Measurements from ENCODE around the gene ASPM.
"Not testable (repeated sequence)": the region's sequence is repeated elsewhere in the genome, so short reads cannot be mapped to it uniquely, and the experiment has no call there.

The ASPM gene

DNA sequence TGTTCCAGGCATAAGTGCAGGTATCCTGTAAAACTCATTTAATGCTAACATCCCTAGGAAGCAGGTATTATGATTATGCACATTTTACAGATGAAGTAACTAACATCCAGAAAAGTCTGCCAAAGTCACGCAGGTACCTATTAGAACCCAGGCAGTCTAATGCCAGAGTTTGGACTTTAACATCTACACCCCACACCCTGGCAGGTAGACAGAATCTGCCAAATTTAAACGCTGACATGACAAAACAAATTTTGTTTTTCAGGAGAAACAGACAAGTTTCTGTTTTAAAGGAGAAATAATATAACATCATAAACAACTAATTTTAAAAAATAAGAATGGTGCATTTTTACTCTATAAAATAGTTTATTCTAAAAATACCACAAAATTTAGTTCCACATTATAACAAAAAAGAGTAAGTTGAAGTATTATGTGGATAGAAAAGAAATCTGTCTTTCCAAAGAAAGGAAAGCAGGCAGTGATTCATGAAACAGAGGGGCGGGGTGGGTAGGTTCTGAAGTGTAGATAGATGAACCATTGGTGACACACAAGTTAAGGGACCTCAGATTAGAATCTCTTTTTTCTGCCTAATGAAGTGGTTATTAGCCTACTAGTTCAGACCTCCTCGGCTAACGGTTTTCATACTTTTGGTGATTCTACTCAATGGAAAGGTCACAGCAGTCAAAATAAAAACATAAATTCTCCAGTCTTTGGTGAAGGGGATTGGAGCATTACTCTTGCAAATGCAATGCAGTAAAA is 1.7 kb downstream of the ASPM start:
- no peak for DNase-seq

DNA sequence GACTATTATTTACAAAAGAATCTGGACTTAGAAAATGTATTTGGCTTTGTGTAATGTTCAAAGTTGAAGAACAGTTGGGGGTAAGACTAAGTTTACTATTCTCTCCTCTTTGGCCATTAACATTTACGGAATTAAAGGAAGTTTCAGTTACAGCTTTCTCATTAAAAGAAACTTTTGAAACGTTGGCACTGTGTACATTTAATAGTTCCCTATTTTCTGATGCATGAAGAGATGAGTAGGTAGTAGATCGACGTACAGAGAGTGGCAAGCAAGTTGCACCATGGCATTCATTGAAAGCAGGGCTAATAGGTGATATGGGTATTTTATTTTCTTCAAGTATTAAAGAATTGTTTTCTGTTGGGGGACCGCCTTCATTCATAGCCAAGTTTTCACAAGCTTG is 3.2 kb downstream of the ASPM start:
- DNase-seq = no peak

DNA sequence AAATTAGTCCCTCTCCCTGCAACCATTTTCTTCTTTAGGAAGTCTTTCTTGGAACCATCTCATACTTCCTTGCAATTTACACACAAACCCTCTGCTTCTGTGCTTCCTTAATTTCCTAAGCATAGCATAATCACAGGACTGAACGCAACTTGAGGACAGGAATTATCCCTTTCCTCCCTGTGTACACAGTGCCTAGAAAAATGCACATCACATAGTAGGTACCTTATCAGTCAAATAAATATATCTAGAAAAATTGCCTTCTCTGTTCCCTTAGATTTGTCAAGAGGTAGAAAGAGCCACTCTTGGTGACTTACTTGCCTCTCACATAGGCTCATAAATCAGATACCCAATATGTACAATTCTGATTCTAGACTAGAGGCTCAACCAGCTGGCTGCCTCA is 4.9 kb downstream of the ASPM start:
- no peak for DNase-seq

DNA sequence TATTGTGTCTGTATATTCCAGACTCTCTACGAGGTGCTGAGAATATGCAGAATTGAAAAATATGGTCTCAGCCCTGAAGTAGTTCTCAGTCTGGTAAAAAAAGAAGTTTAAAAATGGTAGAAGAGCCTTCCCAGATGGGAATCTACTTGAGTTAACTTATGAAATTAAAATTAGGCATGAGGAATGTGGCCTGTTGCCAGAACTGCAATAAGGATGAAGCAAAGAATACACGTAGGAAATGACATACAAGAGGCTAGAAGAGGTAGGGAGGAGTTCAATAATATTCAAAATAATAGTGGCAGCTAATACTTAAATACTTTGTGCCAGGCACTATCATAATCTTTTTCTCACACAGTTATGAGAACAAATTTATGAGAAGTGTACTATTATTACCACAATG is 6.3 kb downstream of the ASPM start:
- DNase-seq = no peak

DNA sequence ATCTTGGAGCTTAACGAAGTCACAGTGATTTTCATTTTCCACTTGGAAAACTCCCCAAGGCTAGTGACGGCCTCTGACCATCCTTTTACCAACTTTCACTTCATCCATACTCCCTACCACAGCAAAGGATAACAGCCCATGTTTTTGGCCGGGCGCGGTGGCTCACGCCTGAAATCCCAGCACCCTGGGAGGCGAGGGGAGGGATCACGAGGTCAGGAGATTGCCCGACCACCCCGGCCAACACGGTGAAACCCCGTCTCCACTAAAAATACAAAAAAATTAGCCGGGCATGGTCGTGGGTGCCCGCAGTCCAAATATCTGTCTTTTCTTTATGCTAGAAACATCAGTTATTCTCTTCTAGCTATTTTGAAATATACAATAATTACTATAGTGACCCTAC is 7.3 kb downstream of the ASPM start:
- no peak for DNase-seq

DNA sequence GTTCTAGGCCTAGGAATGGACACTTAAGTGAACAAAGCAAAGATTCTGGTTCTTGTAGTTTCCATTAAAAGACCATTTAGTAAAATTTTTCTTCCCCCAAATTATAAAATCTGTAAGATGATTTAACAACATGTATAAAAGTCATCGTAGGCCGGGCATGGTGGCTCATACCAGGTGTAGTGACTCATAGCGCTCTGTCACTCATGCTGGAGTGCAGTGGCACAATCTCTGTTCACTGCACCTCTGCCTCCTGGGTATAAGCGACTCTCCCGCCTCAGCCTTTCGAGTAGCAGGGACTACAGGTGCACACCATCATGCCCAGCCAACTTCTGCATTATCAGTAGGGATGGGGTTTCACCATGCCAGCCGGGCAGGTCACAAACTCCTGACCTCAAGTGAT is 9.1 kb downstream of the ASPM start:
- no peak for DNase-seq

DNA sequence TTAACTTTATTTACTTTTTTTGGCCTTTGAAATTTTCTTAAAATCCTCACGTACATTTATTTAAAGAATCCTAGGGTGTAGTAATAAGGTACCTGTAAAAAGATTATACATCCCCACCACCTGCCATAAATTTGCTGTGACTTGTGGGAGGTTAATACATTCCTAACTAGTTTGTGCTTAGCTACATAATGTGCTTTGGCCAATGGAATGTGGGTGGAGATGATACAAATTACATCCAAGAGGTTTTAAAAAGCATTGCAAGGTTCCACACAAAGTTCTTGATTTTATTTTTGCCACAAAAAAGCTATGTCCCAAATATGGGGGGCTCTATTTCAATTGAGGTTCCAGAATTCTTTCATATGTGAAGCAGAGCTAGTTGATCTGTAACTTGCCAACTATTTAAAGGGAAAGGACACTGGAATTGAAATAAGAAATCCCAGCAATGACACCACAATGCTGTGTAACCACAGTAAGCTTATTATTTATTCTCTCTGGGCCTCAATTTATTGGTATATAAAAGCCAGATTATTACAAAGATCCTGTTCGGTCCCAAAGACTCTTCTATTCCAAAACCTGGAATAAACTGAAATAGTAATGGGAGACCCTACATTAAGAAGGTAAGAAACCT is 15.7 kb downstream of the ASPM start:
- DNase-seq = no peak

DNA sequence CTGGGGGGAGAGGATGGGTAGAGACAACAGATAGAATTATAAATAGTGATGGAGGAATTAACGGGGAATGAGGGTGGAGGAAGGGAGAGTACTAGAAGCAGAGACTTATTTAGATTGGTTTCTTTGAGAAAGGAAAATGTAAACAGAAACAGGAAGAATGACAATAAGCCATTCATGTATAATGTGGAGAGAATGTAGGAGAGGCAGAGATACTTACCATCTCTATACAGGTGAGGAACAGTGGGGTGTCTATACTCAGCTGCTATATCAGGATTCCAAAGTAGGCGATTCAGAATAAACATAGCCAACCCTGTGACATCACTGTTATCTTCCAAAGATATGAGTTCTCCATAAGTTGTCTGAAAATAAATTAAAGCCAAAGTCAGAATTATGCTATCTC is 16.8 kb downstream of the ASPM start:
- no peak for DNase-seq

DNA sequence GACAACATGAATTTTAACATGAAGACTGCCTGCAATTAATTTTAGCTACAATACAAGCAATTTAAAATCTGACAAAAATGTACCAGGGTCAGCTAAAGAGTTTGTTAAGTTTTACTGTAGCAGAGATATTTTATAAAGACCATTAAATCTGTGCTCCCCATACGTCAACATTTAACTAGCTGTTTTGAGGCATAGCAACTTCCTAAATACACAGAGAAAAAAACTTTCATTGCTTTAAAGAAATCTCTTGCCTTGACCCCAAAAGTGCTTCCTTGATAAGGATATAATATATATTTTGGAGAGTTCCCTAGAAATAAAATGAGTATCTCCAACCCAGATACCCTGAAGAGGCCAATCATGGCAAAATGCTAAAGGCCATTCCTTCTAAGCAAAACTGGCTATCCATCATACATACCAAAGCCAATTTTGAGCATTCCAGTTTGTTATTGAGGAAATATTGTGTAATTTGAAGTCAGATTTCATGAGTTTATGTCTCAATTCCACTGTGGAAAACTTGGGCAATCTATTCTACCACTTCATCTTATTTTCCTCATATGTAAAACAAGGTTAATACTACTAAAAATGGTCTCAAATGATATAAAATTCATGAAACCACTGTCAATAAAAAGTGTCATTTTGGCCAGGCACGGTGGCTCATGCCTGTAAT is 19.1 kb downstream of the ASPM start:
- DNase-seq = no peak

DNA sequence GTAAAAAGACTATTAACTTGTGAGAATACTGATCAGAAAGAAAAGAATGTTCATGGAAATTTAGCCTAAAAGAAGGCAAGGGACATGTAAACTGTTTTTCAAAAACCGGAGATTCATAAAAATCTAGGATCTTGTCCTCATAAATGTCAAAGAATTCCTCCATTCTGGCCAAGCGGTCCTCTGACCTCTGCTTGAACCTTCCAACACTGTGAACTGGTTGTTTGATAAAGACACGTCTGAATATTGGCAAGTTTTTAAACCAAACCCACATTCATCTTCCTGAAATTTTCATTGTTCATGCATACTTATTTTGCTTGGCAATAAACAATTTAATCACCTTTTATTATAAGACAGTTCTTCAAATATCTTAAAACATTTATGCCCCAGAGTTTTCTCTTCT is 19.8 kb downstream of the ASPM start:
- no peak for DNase-seq

DNA sequence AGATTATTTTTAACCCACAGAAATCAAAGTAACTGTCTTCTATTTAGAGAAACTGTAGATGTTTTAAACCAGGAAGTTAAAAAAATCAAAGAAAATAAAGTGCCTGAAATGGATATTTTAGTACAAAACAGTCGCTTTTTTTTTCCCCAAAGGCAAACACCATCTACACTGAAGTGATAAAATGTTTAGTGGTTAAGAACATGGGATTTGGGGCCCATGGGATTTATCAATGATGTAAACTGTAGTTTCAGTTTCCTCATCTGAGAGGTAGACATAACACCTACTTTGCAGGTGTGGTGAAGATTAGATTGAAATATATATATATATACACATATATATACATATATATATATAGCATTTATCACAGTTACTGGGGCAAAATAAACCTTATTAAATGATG is 22.1 kb downstream of the ASPM start:
- no peak for DNase-seq

DNA sequence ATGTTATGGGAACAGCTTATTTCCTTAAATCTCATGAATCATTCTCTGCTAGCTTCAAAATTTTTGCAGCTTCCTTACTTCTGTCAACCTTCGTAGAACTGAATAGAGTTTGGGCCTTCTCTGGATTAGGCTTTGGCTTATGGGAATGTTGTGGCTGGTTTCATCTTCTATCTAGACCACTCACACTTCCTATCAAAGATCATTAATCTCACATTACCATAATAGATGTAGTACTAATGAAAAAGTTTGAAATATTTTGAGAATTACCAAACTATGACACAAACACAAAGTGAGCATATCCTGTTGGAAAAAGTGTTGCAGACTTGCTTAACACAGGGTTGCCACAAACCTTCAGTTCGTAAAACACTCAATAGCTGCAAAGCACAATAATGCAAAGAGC is 30.3 kb downstream of the ASPM start:
- no peak for DNase-seq

DNA sequence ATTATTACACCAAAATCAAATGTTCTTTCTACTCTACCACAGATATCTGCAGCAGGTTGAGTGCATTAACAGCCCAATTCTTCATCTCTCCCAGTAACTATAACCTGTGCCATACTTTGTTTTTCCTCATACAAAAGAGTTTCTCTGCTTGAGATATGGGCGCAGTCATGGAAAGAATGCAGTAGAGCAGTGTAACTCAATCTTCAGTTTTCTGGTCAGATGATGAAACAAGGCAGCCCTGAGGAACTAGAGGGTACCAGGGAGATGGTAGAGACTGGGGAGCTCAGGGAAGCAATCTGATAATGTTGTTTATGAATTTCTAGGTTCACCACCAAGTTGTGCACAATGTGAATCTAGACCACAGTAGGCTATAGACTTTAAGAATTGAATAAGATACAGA is 39.6 kb downstream of the ASPM start:
- no peak for DNase-seq

DNA sequence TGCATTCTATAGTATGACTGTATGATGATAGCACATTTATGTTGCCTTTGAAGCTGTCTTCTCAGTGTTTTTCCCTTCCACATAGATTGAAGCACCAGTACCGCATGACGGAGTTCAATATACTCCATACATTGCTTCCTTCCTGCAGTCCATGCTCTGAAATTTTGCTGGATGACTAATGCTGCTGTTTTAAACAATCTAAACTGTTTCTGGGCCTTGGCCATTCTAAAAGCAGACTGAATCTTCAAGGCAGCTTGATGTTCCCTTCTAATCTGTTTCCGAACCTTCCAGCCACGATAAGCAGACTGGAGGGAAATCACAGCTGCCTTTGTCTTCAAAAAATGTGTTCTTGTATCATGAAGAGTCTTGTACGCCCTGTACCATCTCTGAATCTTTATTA is 43.2 kb downstream of the ASPM start:
- no peak for DNase-seq

DNA sequence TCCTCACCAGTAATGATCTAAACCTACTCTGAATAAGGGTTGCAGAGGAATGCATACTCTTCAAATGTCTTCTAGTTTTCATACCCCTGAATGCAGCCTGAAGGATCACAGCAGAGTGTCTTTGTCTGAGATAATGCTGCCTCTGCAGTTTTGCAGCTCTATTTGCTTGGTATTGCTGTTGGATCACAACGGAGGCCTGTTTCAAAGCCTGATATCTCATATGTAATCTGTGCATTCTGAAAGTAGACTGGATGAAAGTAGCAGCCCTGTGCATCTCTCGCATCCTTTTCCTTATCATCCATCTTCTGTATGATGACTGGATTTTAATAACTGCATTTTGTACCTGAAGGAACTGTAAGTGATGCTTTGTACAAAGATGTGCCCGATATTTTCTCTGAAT is 44.5 kb downstream of the ASPM start:
- DNase-seq = no peak

DNA sequence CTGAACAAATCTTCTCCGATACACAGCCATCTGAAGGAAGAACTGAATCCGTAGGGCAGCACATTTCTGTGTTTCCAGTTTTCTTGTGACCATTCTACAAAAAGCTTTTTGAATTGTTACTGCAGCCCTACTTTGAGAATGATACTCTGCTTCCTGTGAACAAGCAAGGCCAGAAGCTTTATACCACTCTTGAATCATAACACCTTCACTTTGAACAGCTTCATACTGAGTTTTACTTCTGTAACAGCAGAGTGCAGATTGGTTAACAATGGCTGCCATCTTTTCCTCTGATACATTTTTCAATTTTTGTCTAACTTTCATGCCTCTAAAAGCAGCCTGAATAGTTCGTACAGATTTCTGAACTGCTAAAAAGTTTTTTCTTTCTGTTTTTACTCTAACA is 45.8 kb downstream of the ASPM start:
- no peak for DNase-seq

DNA sequence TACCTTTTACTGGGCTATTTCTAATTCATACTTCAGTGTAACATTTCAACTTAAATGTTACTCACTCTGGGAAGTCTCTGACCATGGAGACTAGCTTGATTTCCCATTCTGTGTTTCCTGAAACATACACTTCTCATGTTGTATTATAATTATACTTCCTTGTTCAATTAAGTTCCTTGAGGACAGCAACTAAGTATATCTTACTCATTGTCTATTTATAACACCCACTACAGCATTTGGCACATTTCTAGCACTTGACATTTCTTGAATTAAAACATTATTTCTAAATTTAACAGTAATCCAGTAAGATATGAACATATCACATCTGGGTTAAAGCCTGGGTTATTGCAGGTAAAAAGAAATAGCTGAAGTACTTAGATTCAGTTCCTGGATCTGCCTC is 47.0 kb downstream of the ASPM start:
- no peak for DNase-seq

DNA sequence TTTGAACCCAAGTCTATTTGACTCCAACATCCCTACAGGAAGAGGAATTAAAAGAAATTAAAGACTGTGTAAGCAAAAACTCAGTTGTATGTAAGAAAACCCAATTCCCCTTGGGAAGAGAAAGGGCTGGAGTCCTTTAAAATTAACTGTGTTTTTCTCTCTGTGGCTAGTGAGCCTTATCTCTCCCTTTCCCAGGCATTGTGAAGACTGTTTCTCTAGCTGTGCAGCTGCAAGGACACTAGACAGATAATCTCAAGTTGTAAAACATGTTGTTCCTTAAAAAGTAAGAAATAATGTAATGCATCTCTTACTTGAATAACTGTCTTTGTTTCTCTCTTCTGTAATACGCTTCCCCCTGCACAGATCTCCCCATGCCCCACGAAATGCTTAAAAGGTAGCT is 49.5 kb downstream of the ASPM start:
- DNase-seq = not testable (repeated sequence)

DNA sequence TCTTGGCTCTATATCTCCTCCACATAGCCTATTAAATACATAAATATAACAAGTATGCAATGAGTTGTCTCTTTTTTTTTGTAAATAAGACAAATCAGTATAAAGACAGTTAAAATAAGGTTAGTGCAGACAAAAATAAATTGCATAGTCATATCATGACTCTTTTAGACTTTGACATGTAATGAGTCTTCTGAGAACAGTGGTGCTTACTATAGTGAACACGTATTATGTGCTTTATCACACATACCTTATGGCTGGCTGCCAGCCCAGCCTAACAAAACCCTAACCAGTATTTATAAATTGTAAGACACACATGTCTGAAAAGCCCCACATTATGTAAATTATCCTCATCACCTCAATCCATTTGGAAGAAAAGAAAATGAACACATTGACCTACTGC is 50.3 kb downstream of the ASPM start:
- no peak for DNase-seq

DNA sequence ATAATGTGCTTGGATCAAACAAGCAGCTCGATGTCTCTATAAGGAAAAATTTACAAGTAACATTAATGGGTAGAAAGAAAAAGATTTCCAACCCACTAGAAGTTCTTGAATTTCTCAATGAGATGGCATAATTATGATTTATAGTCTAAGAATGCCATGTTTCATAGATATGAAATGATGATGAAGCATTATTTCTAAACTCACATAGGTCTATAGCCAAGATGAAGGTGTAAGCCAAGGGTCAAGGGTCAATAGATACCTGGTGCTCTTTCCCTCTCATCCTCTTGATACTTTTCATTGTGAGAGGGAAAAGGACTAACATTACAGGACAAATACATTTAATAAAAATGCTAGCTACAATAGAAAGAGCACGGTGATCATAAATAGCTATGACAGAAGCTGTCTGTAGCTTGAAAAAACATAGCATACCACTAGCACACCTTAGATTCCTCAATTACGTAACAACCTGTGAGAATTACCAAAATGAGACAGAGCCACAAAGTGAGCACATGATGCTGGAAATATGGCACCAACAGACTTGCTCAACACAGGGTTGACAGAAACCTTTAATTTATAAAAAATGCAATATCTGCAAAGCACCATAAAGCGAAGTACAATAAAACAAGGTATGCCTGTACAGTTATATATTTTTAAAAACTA is 53.1 kb downstream of the ASPM start:
- no peak for DNase-seq

DNA sequence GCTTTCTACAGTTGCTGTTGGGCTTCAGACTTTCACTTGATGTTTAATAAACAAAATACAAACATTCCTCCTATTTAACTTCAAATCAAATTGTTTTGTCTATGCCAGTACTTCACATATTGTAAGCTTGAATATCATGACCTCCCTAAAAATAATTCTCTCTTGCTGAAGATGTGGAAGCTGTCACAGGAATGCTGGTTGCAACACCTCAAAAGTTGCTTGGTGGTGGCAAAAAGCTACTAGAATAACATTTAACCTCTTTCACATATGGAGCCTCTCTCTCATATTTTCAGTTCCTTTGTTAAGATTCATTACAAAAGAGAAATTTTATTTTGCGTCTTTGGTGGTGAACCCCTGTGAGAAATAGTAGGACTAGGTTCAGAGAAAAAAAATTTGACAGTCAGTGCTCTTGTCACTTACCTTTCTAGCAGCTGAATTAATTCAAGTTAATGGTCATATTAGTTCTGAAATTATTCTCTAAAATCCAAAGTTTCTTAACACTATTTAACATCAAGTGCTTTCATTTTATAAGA is 53.9 kb downstream of the ASPM start:
- DNase-seq = no peak

DNA sequence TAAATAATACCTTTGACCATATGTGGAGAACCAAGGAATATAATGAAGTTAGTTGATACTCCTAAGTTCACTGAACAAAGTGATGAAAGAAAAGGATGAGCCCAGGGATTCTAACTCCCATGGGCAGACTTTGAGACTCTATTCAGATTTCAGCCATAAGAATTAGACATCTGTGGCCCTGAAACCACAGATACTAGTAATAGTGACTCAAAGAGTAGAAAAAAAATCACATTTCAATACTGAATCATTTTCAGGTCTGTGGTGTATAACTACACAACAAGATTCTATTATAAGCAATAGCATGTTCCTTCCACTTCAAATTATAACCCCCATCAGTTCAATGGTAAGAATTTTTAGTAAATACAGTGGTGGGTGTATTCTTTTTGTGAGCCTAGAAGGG is 63.0 kb downstream of the ASPM start:
- no peak for DNase-seq

DNA sequence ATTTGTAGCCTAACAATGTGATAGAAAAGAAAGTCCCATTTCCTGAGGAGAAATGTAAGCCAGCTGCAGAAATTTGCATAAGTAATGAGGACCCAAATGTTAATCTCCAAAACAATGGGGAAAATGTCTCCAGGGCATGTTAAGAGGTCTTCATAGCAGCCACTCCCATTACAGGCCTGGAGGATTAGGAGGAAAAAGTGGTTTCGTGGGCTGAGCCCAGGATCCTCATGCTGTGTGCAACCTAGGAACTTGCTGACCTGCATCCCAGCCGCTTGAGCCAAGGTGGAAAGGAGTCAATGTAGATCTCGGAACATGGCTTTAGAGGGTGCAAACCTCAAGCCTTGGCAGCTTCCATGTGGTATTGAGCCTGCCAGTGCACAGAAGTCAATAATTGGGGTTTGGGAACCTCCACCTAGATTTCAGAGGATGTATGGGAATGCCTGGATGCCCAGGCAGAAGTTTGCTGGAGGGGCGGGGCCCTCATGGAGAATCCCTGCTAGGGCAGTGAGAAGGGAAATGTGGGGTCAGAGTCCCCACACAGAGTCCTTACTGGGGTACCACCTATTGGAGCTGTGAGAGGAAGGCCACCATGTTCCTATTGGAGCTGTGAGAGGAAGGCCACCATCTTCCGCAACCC is 65.2 kb downstream of the ASPM start:
- DNase-seq = no peak

Data from activated CD4-positive, alpha-beta T cell treated with anti-CD3 and anti-CD28 coated beads, Interleukin-2, amount 50 U/mL, for 4 hours (primary cell).